Subcutaneous adipose tissue (tissue), 4 donors: ENCODE measurements around the gene TTLL8. TPM values are rescaled to one million over a fixed set of nuclear protein-coding genes. Genes with fewer than 3 reads are reported as not detected.

Experiments
- total RNA-seq, 4 donors: library from RNA; depleted of rRNA; stranded (reverse); fragments of >200 nt; gene quantifications; one replicate each; pipeline ENCODE4 v1.1.0, GENCODE V29; 2016
- TF ChIP-seq, protein P1 (sequence below): fragments of 450-650 bp; IDR thresholded peaks from one replicate; pipeline ENCODE4 v1.5.1; 2016; ENCODE audit warnings: low read depth, mild to moderate bottlenecking, control low read depth, antibody characterized with exemption, moderate library complexity

The TTLL8 gene
- total RNA-seq, 4 donors from 2014 or later: not detected

DNA sequence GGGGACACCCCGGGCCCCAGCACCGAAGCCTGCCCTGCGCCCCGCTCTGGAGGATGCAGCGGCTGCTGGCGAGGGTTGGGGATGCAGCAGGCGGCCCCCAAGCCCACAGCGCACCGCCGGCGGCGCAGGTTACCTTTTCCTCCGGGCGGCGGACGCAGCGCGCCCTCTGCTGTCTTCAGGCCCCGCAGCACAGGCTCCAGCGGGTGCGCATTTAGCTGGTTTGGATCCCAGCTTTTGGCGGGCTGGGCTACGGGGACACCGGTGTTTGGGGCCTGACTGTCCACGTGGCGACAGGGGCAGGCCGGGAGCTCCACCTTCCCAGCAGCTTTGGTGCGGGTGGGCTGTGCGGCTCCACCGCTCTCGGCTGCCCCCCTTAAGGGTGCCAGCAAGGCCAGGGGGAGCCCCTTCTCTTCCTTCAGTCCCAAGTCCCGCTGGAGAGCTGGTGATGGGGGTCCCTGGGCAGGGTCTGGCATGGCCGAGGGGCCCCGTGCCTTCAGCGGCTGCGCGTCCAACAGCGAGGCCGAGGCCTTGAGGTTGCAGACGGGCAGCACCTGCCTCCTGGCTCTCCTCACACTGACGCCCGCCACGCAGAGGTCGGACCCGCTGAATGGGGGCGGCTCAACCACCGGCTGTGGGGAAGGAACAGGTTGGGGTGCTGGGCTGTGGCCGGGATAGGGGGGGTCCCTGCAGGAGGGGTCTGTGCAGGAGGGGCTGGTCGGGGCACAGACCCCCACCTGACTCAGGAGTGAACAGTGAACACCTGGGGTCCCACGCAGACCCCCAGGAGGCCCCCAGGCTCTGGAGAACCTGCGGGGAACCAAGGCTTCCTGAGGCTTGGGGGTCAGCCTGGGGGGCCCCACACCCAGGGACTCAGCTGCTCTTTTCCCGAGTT, 27.6 kb downstream of the TTLL8 start:
- TF ChIP-seq, protein P1, sequence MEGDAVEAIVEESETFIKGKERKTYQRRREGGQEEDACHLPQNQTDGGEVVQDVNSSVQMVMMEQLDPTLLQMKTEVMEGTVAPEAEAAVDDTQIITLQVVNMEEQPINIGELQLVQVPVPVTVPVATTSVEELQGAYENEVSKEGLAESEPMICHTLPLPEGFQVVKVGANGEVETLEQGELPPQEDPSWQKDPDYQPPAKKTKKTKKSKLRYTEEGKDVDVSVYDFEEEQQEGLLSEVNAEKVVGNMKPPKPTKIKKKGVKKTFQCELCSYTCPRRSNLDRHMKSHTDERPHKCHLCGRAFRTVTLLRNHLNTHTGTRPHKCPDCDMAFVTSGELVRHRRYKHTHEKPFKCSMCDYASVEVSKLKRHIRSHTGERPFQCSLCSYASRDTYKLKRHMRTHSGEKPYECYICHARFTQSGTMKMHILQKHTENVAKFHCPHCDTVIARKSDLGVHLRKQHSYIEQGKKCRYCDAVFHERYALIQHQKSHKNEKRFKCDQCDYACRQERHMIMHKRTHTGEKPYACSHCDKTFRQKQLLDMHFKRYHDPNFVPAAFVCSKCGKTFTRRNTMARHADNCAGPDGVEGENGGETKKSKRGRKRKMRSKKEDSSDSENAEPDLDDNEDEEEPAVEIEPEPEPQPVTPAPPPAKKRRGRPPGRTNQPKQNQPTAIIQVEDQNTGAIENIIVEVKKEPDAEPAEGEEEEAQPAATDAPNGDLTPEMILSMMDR: no peak

DNA sequence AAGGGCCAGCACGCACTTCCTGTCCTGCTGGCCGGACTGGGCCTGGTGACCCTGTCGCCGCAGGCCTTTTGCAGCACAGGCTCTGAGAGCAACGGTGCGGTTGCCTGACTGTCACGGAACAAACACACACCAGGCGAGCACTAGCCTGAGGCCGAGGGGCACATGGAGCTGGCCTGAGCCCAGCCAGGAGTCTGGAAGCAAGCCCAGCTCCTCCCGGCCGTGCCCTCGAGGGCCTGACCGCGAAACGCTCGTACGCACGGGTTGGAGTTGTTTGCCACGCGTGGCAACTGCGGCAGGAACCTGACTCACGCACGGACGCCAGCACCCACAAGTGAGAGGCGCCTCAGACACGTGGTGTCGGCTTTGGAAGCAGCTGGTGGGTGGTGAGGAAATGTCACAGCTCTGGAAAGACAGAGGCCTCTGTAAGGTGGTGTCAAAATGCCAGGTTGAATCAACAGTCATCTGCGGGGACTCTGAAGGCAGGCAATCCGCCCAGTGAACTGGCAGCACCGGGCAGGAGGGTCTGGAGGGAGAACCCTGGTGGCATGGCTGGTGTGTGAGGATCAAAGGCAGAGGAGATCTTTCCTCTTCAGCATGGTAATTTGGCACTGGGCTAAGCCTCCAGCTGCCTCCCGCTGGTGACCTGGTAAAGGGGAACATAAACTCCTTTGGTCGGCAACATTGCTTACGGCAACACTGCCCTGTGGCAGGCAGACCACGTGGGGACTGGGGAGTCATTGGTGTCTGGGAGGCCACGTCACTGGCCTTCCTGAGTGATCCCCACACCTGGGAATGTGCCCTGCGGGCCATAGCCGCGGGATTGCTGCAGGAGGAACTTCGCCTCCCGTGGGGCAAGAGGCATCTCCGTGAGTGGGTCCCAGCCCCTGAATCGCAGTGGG, 30.2 kb downstream of the TTLL8 start:
- TF ChIP-seq, protein P1: no peak

DNA sequence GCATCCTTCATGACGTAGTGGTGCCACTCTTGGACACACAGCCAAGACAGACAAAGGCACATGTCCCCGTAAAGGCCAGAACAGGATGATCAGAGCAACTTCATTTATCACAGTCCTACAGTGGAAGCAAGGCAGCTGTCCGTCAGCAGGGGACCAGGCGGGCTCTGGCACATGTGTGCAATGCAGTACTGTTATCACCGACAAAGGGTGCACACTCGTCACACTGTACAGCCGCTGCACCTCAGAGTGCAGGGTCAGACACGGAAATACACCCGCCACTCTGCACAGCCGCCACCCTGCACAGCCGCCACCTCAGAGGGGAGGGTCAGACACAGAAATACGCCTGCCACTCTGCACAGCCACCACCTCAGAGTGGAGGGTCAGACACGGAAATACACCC, 32.1 kb downstream of the TTLL8 start:
- TF ChIP-seq, protein P1: no peak

DNA sequence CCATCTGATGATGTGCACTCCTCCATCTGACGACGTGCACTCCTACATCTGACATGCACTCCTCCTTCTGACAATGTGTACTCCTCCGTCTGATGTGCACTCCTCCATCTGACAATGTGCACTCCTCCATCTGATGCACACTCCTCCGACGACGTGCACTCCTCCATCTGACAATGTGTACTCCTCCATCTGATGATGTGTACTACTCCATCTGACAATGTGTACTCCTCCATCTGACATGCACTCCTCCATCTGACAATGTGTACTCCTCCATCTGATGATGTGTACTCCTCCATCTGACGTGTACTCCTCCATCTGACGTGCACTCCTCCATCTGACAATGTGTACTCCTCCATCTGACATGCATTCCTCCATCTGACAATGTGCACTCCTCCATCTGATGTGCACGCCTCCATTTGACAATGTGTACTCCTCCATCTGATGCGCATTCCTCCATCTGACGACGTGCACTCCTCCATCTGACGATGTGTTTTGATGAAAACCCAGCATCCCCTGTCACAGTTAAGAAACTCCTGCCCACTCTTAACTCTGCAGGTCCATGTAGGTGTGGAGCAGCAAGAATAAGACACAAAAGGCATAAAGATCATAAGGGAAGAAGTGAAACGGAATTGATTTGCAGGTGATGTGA, 35.8 kb downstream of the TTLL8 start:
- TF ChIP-seq, protein P1: no peak

DNA sequence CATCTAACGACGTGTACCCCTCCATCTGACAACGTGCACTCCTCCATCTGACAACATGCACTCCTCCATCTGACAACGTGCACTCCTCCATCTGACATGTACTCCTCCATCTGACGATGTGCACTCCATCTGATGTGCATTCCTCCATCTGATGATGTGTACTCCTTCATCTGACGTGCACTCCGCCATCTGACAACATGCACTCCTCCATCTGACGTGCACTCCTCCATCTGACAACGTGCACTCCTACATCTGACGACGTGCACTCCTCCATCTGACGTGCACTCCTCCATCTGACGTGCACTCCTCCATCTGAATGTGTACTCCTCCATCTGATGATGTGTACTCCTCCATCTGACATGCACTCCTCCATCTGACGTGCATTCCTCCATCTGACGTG, 37.5 kb downstream of the TTLL8 start:
- TF ChIP-seq, protein P1: no peak

DNA sequence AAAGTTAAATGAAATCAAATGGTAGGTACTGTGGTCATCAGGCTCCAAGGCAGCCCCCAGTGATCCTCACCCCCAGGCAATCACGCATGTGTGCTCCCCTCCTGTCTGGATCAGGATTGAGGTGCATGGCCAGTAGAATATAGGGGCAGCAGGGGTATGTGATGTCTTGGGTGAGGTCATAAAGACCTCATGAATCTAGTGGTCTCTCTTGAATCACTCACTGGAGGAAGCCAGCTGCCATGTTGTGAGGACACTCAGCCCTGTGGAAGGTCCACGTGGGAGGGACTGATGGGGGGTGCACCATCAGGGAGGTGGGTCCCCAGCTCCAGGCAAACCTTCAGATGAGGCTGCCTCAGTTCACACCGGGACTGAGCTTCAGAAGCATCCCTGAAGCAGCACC, 38.8 kb downstream of the TTLL8 start:
- TF ChIP-seq, protein P1: no peak
